Ovary (tissue), 3 donors: ENCODE results near the gene LRCH4.

Experiments
- CTCF ChIP-seq, 3 donors: fragments of 450-650 bp in 2 of 3; fragments of 200-600 bp in 1 of 3; IDR thresholded peaks; one replicate each; pipeline versions ENCODE4 v1.5.1 to v1.8.0; 2016 to 2022; ENCODE audit warnings: antibody characterized with exemption in 3 of 3, mild to moderate bottlenecking in 1 of 3
- EP300 ChIP-seq: sonication (generic); formaldehyde crosslinking; IDR thresholded peaks from one replicate; pipeline ENCODE4 v1.6.1; 2017; ENCODE audit warnings: antibody characterized with exemption
- POLR2A ChIP-seq: fragments of 450-650 bp; IDR thresholded peaks from one replicate; pipeline ENCODE4 v1.6.1; 2017; ENCODE audit warnings: antibody characterized with exemption, mild to moderate bottlenecking, moderate library complexity
- donor health status: DM: no; HTN: no; CAD: no.

DNA sequence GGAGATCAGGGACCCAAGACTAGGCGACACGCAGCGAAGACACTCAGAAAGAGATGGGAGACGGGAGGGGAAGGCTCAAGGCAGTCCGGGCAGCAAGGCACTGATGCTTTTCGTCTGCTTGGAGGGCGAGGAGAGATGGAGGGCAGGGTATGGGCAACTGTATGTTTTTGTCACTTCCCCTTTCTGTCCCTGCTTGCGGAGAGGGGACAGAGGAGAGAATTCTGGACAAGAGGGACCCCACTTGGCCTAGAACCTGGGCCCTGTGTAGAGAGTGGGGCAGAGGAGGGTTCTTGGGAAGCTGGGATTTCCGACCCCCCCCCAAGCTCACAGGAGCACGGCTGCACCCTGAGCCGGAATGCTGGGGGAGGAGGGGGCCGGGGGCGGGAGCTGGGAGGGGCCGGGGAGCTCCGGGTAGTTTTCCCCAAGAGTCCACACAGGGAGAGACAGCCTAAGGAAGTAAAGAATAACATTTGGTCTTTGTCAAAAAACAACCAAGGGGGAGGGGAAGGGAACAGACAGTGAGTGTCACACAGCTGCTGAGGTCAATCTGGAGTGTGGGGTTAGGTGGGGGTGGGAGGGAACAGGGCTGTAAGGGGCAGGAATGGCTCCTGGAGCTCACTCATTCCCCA, 1.8 kb downstream of the LRCH4 start:
- TF ChIP-seq POLR2A: no peak
- no peak for TF ChIP-seq CTCF (IDR thresholded peaks at IDR 0.05)
- TF ChIP-seq EP300: no peak
